Endothelial cell of umbilical vein (primary cell): ENCODE results near the gene MYH11. TPM values are rescaled to one million over a fixed set of nuclear protein-coding genes. Genes with fewer than 3 reads are reported as not detected.

Experiments
- BruUV-seq: library from RNA; stranded (reverse); fragments of 400-500 nt; replicated peaks from 2 replicates; lab custom pipeline; 2021; lab: Mats Ljungman, UMichigan
- CTCF ChIA-PET: fragments of 300-600, 350-600 bp; sonication (Branson Sonifier 250); formaldehyde crosslinking; loops from one replicate; lab custom pipeline; 2021; ENCODE audit warnings: antibody characterized with exemption, inconsistent platforms; lab: Charles Lee
- POLR2A ChIA-PET: fragments of 300-600, 350-600 bp; sonication (Branson Sonifier 250); formaldehyde crosslinking; loops from one replicate; lab custom pipeline; 2021; ENCODE audit warnings: antibody characterized with exemption, inconsistent platforms; lab: Charles Lee
- DNase-seq: peaks from one replicate; pipeline ENCODE4 v3.0.0-alpha.2; 2011; ENCODE audit warnings: low read depth, low spot score
- FAIRE-seq: peaks from 2 replicates; lab custom pipeline; 2011; peaks lifted over from hg19 to GRCh38; lab: Jason Lieb, UNC
- H2AFZ ChIP-seq: 2 replicates; pipeline ENCODE4 v1.6.0; 2012; ENCODE audit warnings: low read depth, low read length, control low read depth, inconsistent platforms
- H3K27ac ChIP-seq: 2 replicates; pipeline ENCODE4 v1.5.1; 2011; ENCODE audit warnings: low read depth, mild to moderate bottlenecking, control low read depth, low read length, moderate library complexity; ENCODE audit not compliant: insufficient read depth
- H3K27me3 ChIP-seq, 2 experiments: 2 replicates each; pipeline versions ENCODE4 v1.6.0 to v1.6.1; 2011; ENCODE audit warnings: low read length in 2 of 2, mixed read lengths in 1 of 2; ENCODE audit not compliant: control insufficient read depth in 2 of 2, insufficient read depth in 2 of 2
- H3K36me3 ChIP-seq, 2 experiments: 2 replicates in 1 of 2; 3 replicates in 1 of 2; pipeline ENCODE4 v1.5.1; 2011; ENCODE audit warnings: low read length in 2 of 2, mild to moderate bottlenecking in 1 of 2, moderate library complexity in 1 of 2; ENCODE audit not compliant: control insufficient read depth in 2 of 2, insufficient read depth in 2 of 2; ENCODE audit errors: extremely low read depth in 1 of 2
- H3K4me1 ChIP-seq: 3 replicates; pipeline ENCODE4 v1.5.1; 2011; ENCODE audit warnings: mild to moderate bottlenecking, low read length; ENCODE audit not compliant: control insufficient read depth, insufficient read depth; ENCODE audit errors: extremely low read depth
- H3K4me2 ChIP-seq: 2 replicates; pipeline ENCODE4 v1.6.1; 2011; ENCODE audit warnings: low read length, control low read depth, mixed read lengths; ENCODE audit not compliant: insufficient read depth
- H3K4me3 ChIP-seq, 3 experiments: fragments of 200-600 bp in 1 of 3; sonication (generic), shearing (Covaris generic) in 1 of 3; replicated peaks in 1 of 3; 2 replicates each; pipeline ENCODE4 v1.5.1; 2011 to 2016; ENCODE audit warnings: control low read depth in 3 of 3, low read length in 3 of 3, mild to moderate bottlenecking in 2 of 3, inconsistent platforms in 1 of 3, low read depth in 1 of 3, moderate library complexity in 1 of 3; ENCODE audit not compliant: insufficient read depth in 1 of 3
- H3K79me2 ChIP-seq: 2 replicates; pipeline ENCODE4 v1.6.0; 2012; ENCODE audit warnings: low read length, inconsistent platforms; ENCODE audit not compliant: control insufficient read depth, insufficient read depth
- H3K9ac ChIP-seq: replicated peaks from 2 replicates; pipeline ENCODE3; 2011; ENCODE audit warnings: low read length, control low read depth; ENCODE audit not compliant: insufficient read depth; ENCODE audit errors: extremely low read depth
- H3K9me1 ChIP-seq: replicated peaks from 3 replicates; pipeline ENCODE4 v1.6.0; 2011; ENCODE audit warnings: mild to moderate bottlenecking, low read length; ENCODE audit not compliant: control insufficient read depth, insufficient read depth; ENCODE audit errors: extremely low read depth
- H3K9me3 ChIP-seq: replicated peaks from 2 replicates; pipeline ENCODE4 v1.5.1; 2012; ENCODE audit warnings: low read length, inconsistent platforms; ENCODE audit not compliant: control insufficient read depth, insufficient read depth
- H4K20me1 ChIP-seq: replicated peaks from 2 replicates; pipeline ENCODE3; 2011; ENCODE audit warnings: mild to moderate bottlenecking, low read length; ENCODE audit not compliant: control insufficient read depth, insufficient read depth; ENCODE audit errors: extremely low read depth
- CTCF ChIP-seq, 2 donors: IDR thresholded peaks; 1 replicate in 1 of 2; 2 replicates in 1 of 2; pipeline ENCODE4 v1.5.1; 2011; ENCODE audit warnings: low read length in 2 of 2, mild to moderate bottlenecking in 2 of 2, moderate library complexity in 2 of 2, control low read depth in 1 of 2, inconsistent platforms in 1 of 2, low read depth in 1 of 2; ENCODE audit not compliant: insufficient read depth in 1 of 2; ENCODE audit errors: extremely low read depth in 1 of 2
- EZH2 ChIP-seq: IDR thresholded peaks from 2 replicates; pipeline ENCODE4 v1.6.1; 2012; ENCODE audit warnings: borderline replicate concordance, low read depth, mild to moderate bottlenecking, moderate library complexity, low read length, inconsistent platforms; ENCODE audit not compliant: severe bottlenecking
- FOS ChIP-seq: IDR thresholded peaks from 2 replicates; pipeline ENCODE4 v1.6.1; 2011; ENCODE audit warnings: mild to moderate bottlenecking, low read length, moderate library complexity, borderline replicate concordance; ENCODE audit not compliant: insufficient read depth
- GATA2 ChIP-seq: IDR thresholded peaks from 2 replicates; pipeline ENCODE4 v1.7.0; 2011; ENCODE audit warnings: low read depth, mild to moderate bottlenecking, moderate library complexity, mixed read lengths, low read length; ENCODE audit not compliant: insufficient read length, insufficient read depth
- JUN ChIP-seq: IDR thresholded peaks from 2 replicates; pipeline ENCODE4 v1.6.1; 2011; ENCODE audit warnings: borderline replicate concordance, low read depth; ENCODE audit not compliant: insufficient read length, insufficient read depth
- MAX ChIP-seq: IDR thresholded peaks from 2 replicates; pipeline ENCODE4 v1.6.1; 2011; ENCODE audit not compliant: insufficient read depth, insufficient read length
- MYC ChIP-seq: IDR thresholded peaks from one replicate; pipeline ENCODE4 v1.6.1; 2011; ENCODE audit warnings: mild to moderate bottlenecking, low read depth, low read length
- POLR2A ChIP-seq: IDR thresholded peaks from 2 replicates; pipeline ENCODE4 v1.6.1; 2012; ENCODE audit warnings: low read depth, mild to moderate bottlenecking, control low read depth, low read length
- POLR2AphosphoS5 ChIP-seq: IDR thresholded peaks from 2 replicates; pipeline ENCODE4 v1.6.1; 2012; ENCODE audit warnings: low read depth, mild to moderate bottlenecking, control low read depth, low read length, moderate library complexity; ENCODE audit not compliant: insufficient read depth
- dilution Hi-C: fragments of 300-500 bp; cut with MboI; formaldehyde crosslinking; loops from one replicate; pipeline ENCODE4 v1.15.0; 2019; ENCODE audit warnings: low sequenced_read_pairs; ENCODE audit not compliant: extremely low pct_ligation_motif_present
- intact Hi-C: fragments of 100-400 bp; cut with micrococcal nuclease; formaldehyde crosslinking; loops from one replicate; pipeline ENCODE4 v1.10.0; 2022
- polyA plus RNA-seq, 4 experiments: library from polyadenylated mRNA; depleted of rRNA in 3 of 4; stranded (reverse) in 3 of 4; unstranded in 1 of 4; fragments of >200 nt; gene quantifications; 2 replicates each; pipeline versions ENCODE4 v1.2.1 to v1.2.3, GENCODE V29; 2011 to 2012; ENCODE audit warnings: missing spikeins in 1 of 4
- total RNA-seq: library from RNA; stranded (reverse); gene quantifications from 2 replicates; pipeline ENCODE4 v1.2.3, GENCODE V29; 2021

MYH11 gene
- total and polyA plus RNA-seq, 2 donors (not counting 3 experiments of a cell fraction or from before 2014, with no cell fraction given) = not detected

- no peak for FAIRE-seq
- no peak overlapping the region for H2AFZ ChIP-seq
- dilution Hi-C loops = no loop called here
- no peaks in the 10 kb centered on the region for H3K9me1 ChIP-seq
- no peak for DNase-seq
- H3K9ac ChIP-seq = no peak overlapping the region
- intact Hi-C loops = no loop called here
- no peaks in the 10 kb centered on the region for H3K9me3 ChIP-seq
- H4K20me1 ChIP-seq = no peaks in the 10 kb centered on the region
- no peaks in the 10 kb centered on the region for H3K79me2 ChIP-seq
- H3K36me3 ChIP-seq = no peaks in the 10 kb centered on the region
- BruUV-seq = no TSS peak
- ChIA-PET POLR2A (no interaction called here), CTCF (interaction anchor here (0.7 to 5.0 kb wide), 2 partner anchors 12 kb away, joined by 3 to 44 read pairs; no protein-coding TSS in a partner anchor)
- no peaks in the 10 kb centered on the region for H3K4me1 ChIP-seq
- no peak overlapping the region for H3K27ac ChIP-seq
- H3K4me3 ChIP-seq = no peak overlapping the region
- no peak overlapping the region for H3K4me2 ChIP-seq
- H3K27me3 ChIP-seq = no peaks in the 10 kb centered on the region
- TF ChIP-seq POLR2AphosphoS5 = no peak
- TF ChIP-seq JUN = no peak
- no peak for TF ChIP-seq POLR2A
- no peak for TF ChIP-seq FOS
- no peak for TF ChIP-seq EZH2
- no peak for TF ChIP-seq MAX
- no peak for TF ChIP-seq MYC
- TF ChIP-seq CTCF (IDR thresholded peaks at IDR 0.05; ENCODE audit: extremely low read depth in 1 of 2, insufficient read depth in 1 of 2, low read depth in 1 of 2, low read length in 2 of 2) = no peak
- TF ChIP-seq GATA2 = no peak
Measured at GRCh38 chr16:15833541-15833940, 23.3 kb downstream of the MYH11 start.
